Fibroblast of skin of left quadriceps (primary cell): ENCODE measurements around the gene STK25.
"Not testable (repeated sequence)": the region's sequence is repeated elsewhere in the genome, so short reads cannot be mapped to it uniquely, and the experiment has no call there.

Experiments
- DNase-seq, 2 experiments: peaks; one replicate each; pipeline ENCODE4 v3.0.0-alpha.2; 2013; ENCODE audit warnings: low read depth in 2 of 2

The STK25 gene

DNA sequence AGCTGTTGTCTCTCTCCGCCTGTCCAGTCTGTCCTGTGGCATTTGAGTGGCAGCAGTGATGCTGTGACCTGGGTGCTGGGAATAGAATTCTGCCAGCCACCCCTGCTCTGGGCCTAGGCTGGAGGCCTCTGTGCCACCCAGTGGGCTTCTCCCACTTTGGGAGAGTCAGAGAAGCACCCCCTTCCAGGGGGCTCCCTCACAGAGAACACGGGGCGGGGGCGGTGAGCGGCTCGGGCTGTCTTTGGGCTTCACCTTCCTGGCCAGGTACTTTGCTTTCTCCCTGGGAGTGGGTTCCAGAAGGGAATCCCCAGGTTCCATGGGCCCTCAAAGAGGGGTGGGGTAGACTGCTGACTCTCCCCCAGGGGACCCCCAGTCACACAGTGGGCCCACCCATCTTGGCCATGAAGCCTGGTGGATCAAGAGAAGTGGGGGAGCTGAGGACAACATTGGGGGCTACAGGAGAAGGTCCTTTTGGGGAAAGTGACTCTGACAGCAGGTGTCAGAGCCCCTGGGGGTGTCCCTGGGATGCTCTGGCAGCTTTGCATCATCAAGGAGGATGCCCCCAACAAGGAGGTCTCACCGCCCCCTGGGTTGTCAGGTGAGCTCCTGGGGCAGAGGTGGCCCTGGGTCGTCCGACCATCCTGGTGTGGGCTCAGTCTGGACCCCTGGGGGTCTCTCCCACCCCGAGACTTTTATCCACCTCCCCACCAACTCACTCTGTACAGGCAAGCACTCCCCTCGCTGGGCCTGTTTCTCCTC is 31.4 kb upstream of the STK25 start:
- no peak for DNase-seq

GRCh38 chr2:241538838-241539615 is 30.6 kb upstream of the STK25 start:
- no peak for DNase-seq

GRCh38 chr2:241535871-241536655 is 27.7 kb upstream of the STK25 start:
- DNase-seq, result no peak

DNA sequence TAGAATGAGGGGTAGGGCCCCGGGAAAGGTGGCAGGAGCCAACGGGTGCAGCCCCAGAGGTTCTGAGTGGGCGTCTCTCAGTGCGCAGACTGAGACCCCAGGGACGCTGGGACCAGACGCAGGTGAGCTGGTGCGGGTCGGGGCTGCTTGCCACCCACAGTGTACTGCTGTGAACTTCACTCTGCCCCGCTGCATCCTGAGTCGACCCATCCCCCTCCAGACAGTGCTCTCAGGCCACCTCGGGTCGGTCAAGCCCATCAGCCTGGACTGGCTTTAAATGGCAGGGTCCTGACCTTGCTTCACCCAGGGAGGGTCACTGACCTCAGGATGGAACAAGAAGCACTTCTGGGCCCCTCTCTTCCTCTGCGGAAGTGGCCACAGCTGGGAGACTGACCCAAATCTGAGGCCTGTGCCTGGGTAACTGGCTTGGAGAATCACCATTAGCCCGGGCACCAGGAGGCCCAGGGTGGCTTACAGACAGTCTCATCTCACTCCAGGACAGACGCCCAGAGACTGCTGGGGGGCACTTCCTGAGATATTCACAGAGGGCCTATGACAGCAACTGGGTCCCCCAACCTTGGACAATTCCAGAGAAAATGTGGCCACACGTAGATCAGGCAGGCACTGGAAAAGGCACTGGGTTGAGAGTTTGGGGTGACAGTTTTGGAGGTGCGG is 26.5 kb upstream of the STK25 start:
- DNase-seq, result no peak

DNA sequence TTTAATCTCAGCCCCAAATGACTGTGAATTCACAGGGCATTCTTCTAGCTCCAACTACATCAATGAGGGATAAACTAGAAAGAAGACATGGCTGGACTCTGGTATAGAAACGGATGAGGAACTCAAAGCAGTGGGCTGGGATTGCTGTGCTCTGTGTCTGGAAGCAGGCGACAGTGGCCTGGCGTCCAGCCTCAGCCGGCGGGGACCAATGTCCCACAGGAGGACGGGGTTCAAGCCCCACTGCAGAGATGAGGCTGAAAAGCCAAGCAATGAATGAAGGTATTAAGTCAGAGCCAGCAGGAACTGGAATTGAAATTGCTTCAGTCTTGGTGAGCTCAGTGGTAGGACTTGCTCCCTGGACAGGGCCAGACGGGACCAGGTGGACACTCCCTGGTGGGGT is 25.9 kb upstream of the STK25 start:
- no peak for DNase-seq

- DNase-seq, result no peak
These were observed 24.6 kb upstream of the STK25 start for GRCh38 chr2:241532733-241533601.

DNA sequence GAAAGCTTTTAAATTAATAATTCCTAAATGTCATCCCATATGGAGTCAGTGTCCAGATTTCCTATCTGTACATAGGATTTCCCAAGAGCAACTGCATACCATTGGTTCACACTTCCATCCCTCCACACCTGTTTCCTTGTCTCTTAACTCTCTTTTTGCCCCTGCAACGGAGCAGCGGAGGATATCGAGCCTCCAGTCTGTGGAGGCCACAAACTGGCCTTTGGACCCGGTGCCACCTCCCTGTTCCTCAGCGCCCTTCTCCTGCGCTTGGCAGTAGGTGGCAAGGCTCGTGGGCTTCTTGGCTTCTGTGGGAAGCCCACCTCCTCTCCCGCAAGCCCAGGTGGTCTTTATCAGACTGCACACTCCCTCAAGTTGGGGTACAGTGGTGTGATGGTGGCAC is 23.8 kb upstream of the STK25 start:
- no peak for DNase-seq

DNA sequence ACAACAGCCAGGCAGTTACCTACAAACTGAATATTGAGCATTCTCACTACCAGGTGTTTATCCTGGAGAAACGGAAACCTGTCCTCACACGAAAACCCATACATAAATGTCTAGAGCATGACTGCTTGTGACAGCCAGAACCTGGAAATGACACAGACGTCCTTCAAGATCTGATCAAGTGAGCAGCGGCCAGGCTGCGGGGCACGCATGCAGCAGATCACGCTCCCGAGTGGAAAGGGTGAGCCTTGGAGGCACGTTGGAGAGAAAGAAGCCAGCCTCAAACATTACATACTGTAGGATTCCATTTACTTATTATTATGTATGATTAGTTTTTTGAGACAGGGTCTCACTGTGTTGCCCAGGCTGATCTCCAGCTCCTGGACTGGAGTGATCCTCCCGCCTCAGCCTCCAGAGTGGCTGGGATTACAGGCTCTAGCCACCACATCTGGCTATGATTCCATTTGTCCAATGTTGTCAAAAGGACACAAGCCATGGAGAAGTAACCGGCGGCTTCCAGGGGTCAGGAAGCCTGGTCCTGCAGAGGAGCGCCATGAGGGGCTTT is 22.9 kb upstream of the STK25 start:
- no peak for DNase-seq

DNA sequence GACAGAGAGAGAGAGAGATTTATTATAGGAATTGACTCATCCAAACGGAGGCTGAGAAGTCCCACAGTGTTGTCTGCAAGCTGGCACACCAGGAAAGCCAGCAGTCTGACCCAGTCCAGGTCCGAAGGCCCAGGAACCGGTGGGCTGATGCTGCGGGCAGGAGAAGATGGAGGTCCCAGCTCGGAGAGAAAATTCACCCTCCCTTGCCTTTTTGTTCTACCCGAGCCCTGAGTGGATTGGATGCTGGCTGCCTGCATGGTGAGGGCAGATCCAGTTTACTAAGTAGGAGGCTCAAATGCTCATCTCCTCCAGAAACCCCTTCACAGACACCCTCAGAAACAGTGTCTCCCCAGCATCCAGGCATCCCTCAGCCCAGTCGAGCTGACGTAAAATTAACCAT is 22.2 kb upstream of the STK25 start:
- DNase-seq, result no peak

DNA sequence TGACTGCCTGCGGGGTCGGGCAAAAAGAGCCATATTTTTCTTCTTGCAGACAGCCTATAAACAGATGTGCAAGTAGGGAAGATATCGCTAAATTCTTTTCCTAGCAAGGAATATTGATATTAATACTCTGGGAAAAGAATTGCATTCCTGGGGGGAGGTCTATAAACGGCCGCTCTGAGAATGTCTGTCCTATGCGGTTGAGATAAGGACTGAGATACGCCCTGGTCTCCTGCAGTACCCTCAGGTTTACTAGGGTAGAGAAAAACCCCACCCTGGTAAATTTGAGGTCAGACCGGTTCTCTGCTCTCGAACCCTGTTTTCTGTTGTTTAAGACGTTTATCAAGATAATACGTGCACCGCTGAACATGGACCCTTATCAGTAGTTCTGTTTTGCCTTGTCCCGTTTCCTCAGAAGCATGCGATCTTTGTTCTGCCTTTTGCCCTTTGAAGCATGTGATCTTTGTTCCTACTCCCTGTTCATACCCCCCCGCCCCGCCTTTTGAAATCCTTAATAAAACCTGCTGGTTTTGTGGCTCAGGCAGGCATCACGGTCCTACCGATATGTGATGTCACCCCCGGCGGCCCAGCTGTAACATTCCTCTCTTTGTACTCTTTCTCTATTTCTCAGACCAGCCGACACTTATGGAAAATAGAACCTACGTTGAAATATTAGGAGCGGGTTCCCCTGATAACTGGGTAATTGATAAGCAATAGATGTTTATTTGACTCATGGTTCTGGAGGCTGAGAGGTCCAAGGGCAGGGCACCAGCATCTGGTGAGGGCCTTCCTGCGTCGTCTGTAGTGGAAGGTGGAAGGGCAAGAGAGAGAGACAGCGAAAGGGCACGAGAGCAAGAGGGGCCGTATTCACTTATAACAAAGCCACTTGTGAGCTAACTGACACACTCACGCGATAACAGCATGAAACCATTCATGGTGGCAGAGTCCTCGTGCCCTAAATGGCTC is 17.7 kb upstream of the STK25 start:
- not testable (repeated sequence) for DNase-seq

- DNase-seq, result no peak
These were observed 14.1 kb upstream of the STK25 start for GRCh38 chr2:241522477-241522876.

DNA sequence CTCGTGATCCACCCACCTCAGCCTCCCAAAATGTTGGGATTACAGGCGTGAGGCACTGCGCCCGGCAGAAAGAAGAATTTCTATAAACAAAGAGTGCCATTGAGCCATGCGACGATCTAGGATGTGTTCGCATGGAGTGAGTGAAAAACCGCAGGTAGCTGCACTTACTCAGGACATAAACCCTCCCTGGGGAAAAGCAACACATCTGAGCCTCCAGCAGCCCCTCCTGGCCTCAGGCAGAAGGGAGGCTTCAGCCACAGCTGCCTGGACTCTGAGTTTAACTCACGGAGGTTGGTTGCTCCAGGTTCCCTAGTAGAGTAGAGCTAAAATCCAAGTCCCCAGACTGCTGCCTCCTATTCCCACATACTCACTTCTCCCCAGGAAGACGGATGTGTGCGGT is 11.3 kb upstream of the STK25 start:
- no peak for DNase-seq

DNA sequence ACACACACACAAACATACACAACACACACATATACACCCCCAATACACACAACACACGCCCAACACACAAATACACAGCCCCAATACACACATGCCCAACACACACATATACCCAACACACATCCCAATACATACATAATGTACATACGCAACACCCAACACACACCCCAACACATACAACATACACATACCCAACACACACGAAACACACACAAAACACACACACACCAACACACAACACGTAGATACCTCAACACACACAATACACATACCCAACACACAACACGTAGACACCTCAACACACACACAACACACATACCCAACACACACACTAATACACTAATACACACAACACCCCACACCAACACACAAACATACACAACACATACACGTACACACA is 8.9 kb upstream of the STK25 start:
- DNase-seq, result no peak

GRCh38 chr2:241516520-241516965 is 8.2 kb upstream of the STK25 start:
- no peak for DNase-seq

GRCh38 chr2:241514986-241515737 is 6.8 kb upstream of the STK25 start:
- DNase-seq, result no peak

DNA sequence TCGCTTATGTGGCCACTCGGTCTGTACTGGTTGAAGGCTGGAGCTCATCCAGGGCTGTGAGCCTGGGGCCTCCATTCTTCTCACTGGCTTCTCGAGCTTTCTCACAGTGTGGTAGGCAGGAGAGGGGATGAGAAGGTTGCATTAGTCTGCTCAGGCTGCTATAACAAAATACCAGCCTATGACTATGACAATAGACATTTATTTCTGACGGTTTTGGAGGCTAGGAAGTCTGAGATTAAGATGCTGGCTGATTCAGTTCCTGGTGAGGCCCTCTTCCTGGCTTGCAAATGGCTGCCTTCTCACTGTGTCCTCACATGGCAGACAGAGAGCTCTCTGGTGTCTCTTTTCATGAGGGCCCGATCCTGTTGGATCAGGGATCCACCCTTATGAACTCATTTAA is 6.2 kb upstream of the STK25 start:
- DNase-seq, result no peak

- no peak for DNase-seq
These were observed 2.8 kb upstream of the STK25 start for GRCh38 chr2:241511091-241511741.

DNA sequence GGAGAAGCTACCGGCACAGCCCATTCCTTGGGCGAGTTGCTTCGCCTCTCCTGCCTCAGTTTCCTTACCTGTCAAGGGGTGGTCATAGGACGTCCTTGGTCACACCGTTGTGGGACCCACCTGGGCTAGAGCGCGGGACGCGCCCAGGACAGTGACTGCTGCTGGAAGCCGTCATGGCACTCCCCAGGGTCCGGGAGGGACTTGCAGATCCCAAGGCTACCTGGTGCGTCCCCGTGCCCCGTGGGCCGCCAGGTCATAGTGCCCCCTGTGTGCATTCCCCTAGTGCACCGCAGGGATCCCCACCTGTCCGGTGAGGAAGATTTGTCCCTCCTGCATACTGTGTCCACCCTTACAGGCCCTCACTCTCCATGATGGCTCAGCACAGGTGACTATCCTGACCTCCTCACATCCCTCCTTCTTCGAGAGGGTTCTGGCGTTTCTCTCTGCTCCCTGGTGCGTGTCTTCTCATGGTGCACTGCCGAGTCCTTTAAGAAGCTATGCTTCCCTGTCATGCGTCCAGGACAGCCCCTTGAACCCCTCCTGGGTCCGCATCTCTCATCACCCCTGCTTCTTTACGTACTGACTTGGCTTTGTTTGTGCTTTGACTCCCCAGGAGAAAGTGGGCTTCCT is 886 bp upstream of the STK25 start:
- DNase-seq, result no peak
